Measurements from ENCODE around the gene TRPV4.

Gene TRPV4

DNA sequence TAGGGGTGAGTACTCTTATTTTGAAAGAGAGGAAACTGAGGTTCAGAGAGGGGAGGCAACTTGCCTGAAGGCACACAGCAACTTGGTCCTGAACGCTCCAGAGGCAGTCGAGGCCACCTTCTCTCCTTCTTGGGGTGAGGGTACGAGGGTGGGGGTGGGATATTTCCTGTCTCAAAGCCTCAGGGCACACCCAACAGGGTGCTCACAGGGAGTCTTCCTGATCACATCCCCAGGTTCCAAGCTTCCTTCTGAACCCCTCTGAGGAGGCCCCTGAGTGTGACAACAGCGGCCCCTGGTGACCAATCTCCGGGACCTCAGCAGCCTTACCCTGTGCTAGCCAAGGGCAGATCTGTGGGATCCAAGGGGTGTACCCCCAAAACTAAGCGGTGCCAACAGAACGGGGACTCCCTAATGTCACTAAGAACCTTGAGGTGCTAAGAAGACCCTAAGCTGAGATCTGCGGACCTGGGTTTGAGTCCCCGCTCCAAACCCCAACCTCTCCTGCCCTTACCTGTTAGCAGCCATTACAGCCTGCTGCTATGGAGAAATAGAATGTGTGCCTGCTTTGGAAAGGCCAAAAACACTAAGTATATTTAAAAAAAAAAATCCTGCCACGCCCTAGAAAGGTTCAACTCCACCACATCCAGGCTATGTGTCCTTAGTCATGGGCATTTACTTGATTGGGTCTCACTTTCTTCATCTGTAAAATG lies 57.9 kb downstream of the TRPV4 start:
- DNase-seq, result peak; percentile 3

DNA sequence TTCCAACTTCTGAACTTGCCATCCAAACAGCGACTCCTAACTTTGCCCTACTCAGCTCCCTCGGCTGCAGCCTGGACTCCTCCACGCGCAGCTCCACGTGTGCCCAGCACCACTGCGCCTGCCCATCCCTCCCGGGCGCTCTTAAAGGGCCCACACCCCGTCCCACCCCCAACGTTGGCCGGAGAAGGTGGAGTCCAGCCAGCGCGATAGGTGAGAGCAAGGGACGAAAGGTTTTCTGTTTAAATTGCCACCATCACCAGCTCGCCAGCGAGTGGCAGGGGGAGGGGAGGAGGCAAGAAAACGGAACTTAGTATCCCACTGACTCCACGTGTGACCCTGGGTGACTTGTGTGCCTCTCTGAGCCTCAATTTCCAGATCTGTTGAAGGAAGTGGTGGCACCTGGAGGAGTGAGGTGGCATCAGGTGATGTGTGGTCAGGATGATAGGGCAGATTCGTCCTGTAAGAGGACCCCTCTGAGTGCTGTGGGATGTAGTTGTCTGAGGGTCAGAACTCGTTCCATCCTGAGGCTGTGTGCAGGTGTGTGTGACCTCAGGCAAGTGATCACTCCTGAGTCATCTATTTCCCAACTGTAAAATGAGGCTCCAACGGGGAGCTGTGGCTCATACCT lies 59.7 kb downstream of the TRPV4 start:
- DNase-seq, result no peak

DNA sequence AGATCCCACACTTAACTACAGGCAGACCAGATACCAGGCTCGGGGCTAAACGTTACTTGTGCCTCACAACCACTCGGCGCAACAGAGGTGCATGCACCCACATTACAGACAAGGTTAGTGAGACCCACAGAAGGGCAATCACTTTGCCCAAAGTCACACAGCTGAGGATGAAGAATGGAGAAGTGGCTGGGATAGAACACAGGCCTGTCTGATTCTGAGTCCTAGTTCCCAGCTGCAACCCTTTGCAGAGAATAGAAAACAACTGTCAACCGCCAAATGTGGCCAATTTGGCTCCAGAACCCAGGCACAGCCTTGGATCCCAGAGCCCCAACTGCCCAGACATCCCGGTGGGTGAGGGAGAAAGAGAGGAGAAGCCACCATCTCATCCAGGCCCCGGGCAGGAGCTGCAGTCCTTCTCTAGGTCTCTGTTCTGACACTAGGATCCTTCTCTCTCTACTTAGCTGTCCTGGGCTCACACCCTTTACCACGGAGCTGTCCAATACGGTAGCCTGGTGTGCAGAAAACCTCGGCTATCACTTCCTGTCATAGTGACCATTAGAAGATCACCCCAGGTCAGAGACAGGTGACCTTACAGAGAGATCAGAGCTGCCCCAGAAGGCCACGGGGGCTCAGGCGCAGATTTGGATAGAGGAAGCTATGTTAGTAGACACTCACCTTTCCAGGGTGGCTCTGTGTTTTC lies 60.4 kb downstream of the TRPV4 start:
- DNase-seq, result no peak

DNA sequence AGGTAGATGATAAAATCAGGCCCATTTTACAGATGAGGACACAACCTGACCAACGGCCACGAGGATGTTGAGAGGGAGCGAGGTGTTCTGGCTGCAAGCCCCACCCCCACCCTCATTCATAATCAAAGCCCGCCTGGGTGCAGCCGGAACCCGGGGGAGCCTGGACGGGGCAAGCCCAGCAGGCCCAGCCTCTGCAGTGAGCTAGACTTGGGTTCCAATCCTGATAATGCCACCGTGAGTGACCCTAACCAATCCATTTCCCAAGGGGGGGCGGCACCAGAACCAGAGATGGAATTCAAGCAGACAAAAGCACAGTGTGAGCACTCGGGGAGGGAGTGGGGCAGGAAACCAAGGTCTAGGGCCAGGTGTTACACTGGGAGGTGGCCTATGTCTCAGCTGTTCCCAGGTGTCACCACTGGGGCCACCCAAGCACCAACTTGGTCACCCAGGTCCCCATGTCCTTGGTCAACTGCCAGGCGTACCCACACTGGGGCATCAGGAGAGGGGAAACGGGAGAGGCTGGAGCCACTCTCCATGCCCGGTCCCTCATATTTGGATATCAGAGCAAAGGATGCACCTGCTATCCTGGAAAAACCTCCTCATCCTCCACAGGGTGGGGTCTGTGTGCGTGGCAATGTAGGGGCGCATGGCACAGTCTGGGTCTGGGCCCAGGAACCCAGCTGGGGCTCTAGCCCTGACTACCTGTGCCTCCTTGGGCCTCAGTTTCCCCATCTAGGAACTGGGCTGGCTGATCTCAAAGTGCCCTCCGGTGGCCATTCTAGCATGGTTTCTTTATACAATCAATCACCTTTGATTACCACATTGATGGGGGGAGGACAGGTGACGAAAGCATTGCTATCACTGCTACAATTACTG lies 61.2 kb downstream of the TRPV4 start:
- DNase-seq, result no peak

DNA sequence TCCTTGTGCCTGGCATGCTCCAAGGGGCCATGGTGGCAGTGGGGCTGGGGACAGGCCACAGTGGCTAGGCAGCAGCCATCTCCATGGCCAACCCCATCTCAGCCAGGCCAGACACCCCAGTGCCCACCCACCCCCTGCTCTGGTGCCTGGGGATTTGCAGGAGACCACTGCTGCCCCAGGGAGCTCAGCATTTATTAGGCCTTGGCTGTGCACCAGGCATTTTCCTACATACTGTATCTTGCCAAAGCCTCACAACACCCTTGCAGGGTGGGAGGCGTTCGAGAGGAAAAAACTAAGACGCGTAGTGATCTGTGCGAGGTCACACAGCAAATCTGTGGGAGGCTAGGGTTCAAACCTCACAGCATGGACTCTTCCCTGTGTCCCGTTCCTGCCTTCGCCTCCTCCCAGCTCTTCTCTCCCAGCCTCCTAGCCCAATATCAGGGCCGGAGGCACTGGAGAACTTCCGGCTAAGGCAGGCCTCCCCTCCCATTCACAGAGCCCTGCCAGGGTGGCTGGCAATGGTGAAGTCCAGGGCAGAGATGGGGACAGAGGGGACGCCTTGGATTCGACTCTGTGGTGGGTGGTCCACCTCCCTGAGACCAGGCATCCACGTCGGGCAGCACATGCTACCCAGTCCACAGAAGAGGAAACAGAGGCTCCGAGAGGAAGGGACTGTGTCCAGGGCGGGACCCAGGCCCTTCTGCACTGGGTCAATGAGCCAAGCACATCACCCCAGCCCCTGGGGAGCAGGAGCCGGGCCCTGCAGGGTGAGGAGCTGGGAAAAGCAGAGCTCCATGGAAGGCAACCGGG lies 62.1 kb downstream of the TRPV4 start:
- no peak for DNase-seq

DNA sequence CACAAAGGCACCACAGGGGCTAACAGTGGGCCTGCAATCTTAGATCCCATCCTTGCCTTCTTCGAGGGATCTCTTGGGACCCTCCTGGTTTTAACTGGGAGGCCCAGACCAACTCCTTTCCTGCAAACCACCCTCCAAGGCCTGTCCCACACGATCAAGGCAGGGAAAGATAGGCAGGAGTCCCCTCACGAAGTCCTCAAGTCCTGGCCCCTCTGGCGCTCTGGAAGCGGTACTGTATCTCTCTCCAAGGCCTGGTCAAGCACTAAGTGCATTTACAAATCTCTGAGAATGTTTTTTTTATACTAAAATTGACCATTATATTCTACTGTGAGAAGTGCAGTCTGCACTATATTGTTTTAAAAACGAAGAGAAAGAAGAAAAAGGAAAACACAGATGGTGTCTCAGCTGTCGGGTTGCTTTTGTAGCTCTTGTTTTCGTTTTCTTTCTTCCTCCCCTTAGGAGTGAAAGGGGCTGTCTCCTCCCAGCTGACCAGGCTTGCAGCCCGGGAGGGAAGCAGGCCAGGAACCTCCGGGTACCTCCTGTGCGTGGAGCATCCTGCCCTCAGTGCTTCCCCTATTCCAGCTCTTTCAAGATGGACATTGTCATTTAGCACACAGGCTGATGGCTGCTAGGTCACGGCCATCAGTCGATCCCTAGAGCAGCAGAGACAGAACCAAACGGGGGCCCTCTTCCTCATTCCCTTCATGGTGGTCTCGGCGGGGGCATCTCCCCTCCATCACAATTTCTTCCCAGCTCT lies 62.9 kb downstream of the TRPV4 start:
- no peak for DNase-seq

DNA sequence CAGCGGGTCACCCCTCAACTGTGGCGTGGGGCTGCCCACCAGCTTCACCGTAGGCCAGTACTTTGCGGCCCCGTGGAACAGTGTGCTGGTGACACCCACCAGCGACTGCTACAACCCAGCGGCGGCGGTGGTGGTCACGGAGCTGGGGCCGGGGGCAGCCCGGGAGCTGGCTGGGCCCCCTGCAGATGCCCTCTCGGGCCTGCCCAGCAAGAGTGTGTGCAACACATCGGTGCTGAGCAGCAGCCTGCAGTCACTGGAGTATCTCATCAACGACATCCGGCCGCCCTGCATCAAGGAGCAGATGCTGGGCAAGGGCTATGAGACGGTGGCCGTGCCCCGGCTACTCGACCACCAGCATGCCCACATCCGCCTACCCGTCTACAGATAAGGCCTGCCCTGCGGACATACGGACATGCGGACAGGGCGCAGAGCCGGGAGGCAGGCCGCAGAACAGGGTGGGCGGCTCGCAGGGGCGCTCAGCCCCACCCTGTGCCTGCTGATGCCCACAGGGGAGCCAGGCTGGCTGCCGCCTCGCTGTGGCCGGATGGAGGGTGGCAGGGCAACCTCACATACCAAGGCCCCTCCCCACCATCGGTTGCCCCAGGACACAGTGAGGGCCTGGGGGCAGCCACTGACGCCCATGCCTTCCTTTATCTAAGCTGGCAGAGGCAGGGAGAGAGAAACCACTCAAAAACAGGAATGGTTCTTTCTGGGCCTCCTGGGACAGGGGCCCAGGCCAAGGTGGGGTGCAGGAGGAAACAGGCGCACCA lies 64.1 kb downstream of the TRPV4 start:
- DNase-seq, result no peak

DNA sequence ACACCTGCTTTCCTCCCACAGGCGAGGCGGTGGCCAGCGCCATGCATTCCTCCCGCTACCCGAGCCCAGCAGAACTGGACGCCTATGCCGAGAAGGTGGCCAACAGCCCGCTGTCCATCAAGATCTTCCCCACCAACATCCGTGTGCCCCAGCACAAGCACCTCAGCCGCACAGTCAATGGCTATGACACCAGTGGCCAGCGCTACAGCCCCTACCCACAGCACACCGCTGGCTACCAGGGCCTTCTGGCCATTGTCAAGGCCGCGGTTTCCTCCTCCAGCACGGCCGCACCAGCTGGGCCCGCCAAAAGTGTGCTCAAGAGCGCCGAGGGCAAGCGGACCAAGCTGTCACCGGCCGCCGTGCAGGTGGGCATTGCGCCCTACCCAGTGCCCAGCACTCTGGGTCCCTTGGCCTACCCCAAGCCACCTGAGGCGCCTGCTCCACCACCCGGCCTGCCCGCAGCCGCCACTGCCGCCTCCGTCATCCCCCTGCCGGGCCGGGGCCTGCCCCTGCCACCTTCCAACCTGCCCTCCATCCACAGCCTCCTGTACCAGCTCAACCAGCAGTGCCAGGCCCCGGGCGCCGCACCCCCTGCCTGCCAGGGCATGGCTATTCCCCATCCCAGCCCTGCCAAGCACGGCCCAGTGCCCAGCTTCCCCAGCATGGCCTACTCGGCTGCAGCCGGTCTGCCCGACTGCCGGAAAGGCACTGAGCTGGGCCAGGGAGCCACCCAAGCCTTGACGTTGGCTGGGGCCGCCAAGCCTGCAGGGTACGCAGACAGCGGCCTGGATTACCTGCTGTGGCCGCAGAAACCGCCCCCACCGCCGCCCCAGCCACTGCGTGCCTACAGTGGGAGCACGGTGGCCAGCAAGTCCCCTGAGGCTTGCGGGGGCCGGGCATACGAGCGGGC lies 65.0 kb downstream of the TRPV4 start:
- DNase-seq, result no peak

DNA sequence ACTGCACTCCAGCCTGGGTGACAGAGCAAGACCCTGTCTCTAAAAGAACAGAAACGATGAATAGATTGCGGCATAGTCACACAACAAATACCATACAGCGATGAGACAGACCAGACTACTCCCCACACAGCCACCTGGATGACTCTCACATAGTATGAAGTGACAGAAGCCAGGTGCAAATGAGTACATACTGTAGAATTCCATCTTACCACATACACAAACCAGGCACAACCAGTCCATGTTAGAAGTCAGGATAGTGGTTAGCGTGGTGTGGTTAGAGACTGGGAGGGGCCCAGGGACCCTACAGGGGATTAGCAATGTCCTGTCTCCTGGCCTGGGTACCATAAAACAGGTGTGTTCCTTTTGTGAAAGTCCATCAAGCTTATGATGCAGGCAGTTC lies 65.7 kb downstream of the TRPV4 start:
- DNase-seq, result no peak

DNA sequence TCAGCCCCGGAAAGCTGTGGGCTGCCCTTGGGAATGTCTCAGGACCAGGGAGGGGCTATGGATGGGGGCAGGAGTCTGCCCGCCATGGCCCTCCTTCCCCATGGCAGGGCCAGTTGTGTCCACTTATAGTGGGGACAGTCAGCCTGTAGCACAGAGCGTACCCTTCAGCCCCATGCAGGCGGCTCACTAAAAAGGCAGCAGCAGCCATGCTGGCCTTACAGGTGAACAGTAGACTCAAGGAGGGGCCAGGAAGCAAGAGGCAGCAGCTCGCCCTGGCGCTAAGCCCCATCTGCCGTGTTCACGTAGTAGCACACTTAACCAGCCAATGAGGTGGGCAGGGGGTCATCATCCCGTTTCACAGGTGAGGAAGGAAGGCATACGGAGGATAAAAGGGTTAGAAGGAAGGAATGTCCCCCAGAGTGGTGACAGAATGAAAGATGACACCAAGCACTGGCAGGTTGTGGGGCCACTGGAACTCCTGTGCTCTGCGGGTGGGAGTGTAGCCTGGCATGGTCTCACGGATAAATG lies 66.9 kb downstream of the TRPV4 start:
- DNase-seq, result no peak

DNA sequence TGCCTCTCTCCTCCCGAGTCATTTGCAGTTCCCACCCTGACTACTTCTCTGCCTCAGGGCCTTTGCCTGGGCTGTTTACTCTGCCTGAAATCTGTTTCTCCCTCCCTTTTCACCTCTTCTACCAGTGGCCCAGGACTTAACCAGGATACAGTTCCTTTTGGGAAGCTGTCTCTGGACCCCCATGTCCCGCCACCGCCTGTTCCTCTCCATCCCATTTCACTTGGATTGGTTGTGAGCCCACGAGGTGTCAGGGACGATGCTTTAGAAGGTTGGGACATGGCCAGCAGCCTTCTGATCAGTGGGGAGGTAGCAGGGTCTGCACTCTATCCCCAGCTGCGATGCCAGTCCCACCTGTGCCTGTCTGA lies 67.8 kb downstream of the TRPV4 start:
- DNase-seq, result no peak

DNA sequence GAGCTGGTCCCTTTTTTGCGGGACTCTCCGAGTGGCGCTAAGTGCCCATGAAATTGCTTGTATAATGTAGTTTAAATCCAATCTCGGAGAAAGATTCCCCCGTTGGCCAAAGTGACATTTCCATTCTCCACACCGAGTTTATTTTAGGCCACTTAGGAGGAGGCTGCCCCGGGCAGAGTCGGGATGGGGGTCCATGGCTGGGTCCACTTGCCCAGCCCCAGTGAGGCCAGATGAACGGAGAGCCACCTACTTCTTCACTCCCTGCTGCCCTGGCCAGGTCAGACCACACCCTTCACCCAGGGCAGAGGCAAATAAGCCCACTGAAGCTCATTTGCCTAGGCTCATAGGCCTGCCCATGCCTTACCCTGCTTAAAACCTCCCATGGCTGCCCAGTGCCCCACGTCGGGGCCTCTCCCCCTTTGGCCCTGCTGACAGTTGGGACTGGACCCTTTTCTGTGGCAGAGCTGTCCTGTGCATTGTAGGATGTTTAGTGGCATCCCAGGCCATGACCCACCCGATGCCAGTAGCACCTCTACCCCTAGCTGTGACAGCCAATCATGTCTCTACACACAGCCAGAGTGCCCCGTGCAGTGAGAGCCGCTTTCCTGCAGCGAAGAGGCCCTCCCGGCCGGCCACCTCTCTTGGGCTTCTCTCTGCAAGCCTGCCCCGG lies 68.3 kb downstream of the TRPV4 start:
- no peak for DNase-seq

DNA sequence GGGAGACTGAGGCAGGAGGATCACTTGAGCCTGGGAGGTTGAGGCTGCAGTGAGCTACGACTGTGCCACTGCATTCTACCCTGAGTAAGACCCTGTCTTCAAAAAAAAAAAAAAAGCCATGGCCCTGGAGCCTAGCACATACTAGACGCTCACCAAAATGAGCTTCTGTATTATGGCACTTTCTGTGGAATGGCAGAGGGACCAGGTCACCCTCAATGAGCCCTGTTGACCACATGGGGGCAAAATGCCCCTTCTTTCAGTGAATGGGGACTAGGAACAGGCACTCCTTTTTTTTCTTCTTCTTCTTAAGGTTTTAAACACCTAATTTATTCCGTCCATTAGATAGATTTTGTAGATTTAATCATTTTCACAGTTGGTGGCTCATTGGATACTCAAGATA lies 69.1 kb downstream of the TRPV4 start:
- DNase-seq, result no peak

DNA sequence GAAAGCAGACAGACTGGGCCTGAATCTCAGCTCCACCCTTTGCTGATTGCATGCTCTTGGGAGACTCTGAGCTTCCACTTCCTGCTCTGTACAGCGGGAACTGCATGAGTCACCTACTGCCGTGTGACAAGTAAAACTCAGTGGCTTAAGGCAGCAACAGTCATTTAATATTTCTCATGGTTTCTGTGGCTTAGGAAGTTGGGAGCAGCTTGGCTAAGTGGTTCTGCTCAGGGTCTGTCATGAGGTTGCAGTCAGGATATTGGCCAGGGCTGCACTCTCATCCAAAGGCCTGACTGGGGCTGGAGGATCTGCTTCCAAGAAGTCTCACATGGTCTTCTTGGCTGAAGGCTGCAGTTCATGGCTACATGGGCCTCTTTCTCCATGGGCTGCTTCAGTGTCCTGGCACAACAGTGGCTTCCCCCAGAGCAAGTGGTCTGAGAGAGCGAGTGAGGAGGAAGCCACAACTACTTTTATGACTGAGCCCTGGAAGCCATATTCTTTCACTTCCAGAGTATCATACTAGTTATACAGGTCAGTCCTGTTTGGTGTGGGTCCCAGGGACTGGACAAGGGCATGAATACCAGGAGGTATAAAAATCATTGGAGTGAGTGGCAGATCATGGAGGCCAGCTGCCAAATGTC lies 69.9 kb downstream of the TRPV4 start:
- no peak for DNase-seq

DNA sequence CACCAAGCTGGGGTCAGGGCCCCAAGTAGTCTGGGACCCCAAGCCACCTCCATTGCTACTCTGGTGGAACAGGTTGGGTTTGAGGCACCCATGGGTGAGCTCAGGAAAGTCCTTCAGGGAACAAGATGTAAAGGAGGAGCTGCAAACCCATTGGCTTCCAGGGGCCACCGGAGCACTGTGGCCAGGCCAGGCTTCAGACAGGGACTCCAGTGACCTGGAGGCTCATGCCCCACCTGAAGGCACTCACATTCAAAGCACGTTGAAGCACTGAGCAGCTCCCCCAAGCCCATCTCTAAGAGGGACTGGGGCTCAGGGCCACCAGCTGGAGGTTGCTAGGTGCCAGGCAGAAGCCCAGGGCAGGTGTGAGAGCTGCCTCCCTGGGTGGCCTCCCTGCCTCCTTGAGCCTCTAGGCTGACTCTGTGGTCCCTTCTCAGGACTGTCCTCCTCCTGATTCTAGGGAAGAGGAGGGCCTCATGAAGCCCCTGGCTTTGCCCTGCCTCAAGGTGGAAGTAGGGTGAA lies 70.5 kb downstream of the TRPV4 start:
- no peak for DNase-seq

DNA sequence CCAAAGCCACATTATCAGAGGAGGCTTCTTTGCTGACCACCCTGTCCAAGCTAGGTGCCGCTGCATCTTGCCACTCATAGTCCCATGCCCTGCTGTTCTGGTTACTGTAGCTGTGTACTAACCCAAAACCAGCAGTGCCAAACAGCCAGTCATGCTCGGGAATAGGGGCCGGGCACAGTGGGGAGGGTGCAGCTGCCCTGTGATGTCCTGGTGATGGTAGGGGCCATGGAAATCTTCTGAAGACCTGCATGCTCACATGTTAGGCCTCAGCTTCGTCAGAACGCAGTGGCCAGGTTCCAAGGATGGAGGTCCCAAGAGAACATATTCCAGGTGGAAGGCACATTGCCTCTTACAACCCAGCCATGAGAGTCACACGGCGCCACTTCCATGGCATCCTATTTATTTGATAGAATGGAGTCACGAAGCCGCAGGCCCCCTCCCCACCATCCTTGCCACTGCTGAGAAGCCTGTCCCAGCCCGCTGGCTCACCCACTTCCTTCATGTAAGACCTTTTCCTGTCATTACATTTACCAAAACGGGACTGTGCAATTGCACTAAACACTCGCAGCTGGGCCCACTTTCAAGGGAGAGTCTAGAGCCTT lies 71.0 kb downstream of the TRPV4 start:
- DNase-seq, result no peak
